GM21390 (cell line): ENCODE data around the gene CNN2.
"Not testable (repeated sequence)": the region's sequence is repeated elsewhere in the genome, so short reads cannot be mapped to it uniquely, and the experiment has no call there.

Experiments used
- ATAC-seq: cut with Tn5 transposase; IDR thresholded peaks from one replicate; pipeline ENCODE4 v1.9.1; 2021; ENCODE audit not compliant: unreplicated experiment

Gene CNN2

DNA sequence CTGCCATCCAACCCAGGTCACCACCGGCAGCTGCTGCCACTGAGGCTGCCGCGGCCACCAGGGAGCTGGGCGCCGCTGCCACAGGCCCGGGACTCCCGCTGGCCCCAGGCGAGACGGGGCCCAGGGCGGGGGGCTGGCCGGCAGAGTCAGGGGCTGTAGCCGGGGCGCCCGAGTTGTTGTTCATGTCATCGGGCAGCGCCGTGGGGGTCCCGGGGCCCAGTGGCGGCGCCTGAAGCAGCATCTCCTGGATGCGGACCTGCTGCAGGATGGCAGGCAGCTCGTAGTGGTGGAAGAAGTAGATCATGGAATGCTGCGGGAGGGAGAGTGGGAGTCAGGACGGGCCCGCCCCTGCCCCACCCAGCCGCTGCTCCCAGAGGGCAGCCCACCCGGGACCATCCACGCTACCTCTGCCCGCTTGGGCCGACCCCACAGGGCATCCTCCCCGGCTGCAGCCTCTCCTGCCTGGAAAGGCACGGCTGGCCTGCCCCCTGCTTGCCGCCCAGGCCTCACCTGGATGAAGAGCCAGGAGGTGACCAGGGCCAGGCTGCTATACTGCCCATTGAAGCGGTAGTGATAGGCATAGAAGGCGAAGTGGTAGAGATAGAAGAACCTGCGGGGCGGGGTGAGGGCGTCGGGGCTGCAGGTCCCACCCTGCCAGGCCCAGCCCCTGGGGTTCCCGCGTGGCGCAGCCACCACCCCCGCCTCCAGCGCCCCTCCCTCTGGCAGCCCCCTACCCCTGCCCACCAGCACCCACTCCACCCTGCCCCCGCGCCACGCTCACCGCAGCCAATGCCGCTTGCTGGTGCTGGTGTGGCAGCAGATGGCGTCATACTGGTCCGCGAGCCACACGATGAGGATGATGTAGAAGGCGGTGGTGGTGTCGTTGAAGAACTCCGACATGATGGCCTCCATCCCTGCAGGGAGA lies 15.6 kb upstream of the CNN2 start:
- ATAC-seq: no peak

DNA sequence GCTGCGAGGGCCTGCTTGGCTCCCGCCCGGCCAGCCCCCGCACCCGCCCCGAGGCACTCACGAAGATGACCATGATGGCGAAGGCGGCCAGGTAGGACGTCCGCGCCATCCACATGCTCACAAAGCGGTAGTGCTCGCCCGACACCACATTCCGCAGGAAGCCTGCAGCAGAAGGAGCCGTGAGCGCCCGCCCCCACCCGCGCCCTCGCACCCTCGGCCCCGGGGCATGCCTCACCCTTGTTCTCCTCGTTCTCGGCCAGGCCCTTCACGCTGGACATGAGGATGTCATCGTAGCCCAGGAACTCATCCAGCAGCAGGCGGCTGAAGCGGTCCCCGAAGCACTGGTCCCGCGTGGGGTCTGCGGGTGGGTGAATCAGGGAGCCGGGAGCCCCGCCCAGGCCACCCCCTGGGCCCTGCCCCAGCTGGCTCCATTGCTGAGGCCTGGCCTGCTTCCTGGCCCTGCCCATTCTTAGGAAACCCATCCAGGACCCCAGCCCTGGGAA lies 14.5 kb upstream of the CNN2 start:
- ATAC-seq: no peak

DNA sequence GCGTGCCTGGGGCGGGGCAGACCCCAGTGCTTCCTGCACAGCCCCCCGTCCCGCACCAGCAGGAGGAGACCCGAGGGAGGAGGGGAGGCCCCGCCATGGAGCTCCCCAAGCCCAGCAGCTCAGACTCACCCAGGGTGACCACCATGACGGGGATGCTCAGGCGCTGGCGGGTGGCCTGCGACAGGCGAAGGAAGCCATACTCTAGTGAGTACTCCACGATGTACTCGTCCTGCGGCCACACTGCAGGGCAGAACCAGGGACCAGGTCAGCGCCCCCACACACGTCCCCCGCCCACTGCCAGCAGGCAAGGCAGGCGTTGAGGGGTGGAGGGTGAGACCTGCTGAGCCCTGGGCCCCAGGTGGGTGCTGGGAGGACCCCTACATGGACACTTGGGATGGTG lies 14.1 kb upstream of the CNN2 start:
- ATAC-seq: no peak

DNA sequence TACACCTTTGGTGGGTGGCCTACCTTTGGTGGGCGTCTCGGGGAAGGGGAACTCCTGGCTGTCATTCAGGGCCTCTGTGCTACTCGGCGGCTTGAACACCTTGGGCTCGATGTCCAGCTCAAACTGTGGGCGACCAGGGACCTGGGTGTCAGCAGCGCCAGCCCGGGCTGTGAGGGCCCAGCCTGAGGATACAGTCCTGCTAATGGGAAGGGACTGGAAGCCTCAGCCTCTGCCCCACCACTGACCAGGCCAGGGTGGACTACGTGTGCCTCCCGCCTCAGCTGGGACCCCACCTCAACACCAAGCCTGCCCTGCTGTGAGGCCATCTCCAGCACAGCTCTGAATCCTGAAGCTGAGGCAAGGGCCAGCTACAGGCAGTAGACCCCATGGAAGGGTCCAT lies 13.2 kb upstream of the CNN2 start:
- no peak for ATAC-seq

DNA sequence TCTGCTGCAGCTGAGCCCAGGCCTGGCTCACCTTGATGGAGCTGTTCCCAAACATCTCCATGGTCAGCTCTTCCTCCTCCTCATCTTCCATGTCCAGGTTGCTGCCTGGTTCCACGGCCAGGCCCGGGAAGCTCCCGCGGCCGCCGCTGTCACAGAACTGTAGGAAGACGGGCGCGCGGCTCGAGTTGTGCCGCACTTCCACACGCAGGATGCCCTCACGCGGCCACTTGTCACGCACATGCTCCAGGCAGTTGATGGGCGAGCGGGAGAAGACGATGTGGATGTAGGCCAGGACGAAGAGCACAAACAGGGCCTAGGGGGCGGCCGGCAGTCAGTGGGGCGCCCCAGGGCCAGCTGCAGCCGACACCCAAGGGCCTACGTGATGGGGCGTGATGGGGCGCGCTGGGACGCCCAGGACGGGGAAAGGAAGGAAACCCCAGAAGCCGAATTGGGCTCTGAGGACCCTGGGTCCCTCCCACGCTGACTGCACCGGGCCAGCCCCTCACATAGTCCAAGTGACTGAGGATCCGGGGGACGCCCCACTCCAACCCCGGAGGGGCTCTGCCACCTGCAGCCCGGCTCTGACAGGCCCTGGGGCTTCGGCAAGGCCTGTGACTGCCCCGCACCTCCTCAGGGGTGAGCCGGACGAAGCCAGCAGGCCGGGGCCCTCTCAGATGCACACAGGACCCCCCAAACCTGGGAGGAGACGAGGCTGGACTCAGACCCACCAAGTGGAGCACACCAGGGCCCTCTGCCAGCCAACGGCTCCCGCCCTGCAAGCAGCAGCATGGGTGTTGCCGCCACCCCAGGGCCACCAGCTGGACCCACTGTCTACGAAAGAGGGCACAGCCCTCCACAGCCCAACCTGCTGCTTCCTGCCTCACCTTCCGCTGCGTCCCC lies 12.0 kb upstream of the CNN2 start:
- ATAC-seq: no peak

DNA sequence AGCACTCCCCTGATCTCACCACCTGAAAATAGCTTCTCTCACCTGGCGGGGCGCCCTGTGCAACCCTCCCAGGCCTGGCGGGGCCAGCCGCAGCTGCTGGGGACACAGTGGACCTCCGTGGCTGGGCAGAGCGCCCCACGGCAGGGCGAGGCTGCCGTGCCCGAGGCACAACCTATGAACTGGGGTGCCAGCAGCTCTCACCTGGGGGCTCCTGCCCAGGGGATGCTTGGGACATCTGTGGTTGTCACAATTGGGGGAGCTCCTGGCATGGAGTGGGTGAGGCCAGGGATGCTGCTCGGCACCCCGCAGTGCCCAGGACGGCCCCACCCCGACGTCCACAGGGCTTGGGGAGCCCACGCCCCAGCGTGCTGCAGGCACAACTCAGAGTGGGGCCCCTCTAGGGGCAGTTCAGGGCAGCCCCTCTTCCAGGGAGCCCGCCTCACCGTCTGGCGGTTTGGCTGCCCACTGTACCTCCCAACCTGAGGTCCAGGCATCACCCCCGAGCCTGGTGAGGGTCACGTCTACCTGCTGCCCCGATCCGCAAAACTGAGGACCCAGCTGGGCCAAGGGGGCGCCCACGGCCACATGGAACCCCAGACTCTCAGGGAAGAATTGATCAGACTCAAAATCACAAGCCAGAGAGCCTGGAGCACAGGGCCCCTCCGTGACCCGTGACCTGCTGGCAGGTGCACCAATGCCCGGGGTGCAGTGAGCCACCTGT lies 11.2 kb upstream of the CNN2 start:
- no peak for ATAC-seq

DNA sequence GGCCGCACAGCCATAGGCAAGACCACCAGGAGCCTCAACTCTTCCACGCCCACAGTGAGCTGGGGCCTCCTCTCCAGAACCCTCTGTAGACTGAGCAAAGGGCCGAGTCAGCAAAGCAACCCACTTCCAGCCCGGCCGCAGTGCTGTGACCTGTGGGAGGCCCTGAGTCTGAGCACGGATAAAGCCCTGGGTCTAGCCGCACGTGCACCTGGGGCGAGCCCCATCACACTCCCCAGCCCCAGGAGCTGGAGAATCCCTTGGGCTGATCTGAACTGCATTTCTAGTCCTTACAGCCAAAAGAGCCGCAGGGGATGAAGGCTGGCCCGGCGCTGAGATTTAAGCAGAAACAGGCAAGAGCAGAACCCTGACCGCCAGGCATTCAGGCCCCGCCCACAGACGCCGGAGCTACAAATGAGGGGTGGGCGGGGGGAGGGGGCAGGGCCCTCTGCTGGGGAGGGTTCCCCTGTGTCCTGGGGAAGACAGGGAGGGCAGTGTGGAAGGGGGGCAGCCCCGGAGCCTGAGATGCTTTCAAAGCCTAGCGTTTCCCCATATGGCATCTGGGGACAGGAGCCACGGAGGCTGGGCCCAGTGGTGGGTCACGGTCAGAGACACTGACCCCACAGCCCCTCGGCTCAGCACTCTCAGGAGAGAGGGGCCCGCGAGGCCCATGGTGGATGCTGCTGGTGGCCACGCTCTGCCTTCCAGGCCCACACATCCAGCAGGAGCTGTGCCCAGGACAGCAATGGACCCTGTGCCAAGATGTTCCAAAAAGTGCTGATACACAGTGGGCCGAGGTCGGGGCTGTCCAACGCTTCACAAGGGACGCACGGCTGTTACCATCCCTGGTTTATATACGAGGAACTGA lies 10.4 kb upstream of the CNN2 start:
- no peak for ATAC-seq

DNA sequence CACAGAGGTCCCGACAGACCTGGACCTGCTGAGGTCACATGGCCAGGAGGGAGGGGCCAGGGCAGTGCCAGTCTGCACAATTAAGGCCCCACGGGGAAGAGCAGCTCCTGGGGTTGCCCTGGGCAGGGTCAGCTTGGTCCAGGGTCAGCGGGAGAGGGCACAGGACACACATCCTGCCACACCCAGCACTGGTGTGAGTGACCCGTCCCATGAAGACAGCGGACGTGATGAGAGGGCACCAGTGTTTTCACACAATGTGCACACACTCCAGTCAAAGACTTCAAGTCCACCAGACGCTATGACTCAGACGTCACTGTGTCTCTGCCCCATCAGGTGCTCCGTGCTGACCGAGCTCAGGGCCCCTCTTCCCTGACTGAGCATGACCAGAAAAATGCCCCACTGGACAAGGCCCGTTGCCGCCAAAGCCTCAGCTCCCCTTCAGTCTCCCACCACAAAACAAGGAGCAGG lies 9.7 kb upstream of the CNN2 start:
- no peak for ATAC-seq

DNA sequence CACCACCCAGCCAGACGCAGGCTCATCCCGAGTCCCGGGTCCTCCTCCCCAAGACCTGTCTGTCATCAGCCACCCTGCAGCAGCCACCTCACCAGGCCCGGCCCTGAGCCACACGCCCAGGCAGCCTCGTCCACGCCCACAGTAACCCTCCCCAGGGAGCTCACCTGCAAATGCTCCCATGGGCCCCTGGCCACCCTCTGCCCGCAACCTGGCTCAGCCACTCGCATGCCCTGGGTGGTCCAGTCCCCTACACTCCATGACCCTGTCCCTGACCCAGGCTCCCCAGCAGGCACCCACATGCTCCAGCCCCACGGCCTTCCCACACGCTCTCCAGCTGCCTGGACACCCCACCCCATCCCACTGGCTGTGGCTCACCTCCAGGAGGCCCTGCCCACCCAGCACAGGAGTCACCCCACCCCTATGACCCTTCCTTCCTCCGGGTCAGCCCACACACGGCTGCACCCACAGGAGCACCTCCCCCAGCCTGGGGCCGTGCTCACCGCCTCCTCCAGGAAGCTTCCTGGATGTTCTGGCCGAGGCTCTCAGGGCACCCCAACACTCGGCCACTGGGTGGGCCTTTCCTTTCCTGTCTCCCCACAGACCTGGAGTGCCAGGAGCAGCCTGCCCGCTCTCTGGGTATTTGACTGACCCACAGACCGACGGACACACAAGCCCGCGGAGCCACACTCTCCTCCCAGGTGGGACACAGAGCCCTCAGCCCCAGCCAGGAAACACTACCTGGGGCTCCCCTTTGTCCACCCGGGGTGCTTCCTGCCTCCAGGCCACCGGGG lies 9.1 kb upstream of the CNN2 start:
- ATAC-seq: no peak

DNA sequence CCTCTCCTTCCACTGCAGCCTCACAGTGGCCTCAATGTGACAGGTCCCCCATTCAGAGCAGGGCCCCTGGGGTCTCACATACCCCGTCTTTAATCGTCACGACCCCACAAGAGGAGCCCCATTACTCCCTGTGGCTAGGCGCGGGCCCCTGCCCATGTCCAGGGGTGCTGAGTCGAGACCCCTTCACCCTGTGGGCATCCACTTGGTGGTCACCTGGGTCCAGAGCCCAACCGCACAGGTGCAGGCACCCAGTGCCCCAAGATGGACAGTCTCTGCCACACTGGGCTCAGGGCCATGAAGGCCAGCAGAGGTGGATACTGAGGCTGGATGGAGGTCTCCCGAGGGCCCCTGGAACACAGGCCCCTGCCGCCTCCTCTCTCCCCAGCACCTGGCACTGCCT lies 8.5 kb upstream of the CNN2 start:
- no peak for ATAC-seq

DNA sequence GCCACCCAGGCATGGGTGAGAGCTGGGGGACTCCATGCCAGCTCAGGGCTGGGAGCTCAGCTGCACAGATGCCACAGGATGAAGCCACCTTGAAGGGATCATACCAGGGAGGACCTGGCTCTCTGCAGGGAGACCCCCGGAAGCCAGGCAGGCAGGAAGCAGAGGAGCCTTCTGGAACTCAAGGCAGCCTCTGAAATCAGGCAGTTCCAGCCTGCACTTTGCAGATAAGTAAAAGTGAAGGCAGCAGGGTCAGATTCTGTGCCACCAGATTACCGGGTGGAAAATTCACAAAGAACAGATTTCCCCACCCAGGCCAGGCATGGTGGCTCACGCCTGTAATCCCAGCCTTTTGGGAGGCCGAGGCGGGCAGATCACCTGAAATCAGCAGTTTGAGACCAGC lies 8.0 kb upstream of the CNN2 start:
- no peak for ATAC-seq

DNA sequence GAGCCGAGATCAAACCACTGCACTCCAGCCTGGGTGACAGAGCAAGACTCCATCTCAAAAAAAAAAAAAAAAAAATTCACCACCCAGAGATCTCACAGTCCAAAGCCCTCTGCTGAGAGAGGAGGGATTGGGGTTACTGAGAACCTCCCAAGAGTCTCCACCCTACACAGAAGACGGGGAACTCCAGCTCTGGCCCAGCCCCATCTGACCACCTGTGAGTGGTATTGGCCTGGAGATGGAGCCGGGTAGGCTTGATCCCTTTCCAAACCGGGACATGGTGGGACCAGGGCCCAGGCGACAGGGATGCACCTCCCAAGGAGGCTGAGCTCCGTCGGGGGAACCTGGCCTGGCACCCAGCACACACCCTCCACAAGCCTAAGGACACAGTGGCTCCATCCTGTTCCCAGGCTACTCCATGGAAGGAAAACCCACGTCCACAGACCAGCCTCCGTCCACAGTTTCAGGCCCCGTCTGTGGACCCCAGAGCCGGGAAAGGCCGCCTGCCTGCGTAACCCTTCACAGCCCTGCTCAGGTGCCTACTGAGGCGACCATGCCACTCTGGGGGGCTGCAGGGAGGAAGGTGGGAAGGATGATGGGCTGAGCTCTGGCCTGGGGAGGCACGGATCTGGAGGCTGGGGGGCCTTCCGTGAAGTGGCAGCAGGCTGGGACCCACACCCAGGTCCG lies 7.3 kb upstream of the CNN2 start:
- no peak for ATAC-seq

DNA sequence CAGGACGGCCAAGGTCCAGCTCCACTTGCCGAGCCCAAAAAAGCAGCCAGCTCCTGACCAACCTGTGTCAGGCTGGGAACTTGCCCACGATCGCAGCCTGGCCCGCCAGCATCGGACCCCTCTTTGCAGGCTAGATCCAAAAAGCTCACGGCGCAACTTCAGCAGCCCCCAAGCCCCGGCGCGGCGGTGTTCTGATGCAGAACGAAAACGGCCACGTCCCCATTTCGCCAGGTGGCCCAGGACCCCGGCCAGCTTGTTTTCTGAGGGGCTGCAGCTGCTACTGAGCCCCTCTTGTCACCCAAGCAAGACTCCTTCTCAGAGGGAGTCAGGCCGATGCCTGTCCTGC lies 6.8 kb upstream of the CNN2 start:
- no peak for ATAC-seq

DNA sequence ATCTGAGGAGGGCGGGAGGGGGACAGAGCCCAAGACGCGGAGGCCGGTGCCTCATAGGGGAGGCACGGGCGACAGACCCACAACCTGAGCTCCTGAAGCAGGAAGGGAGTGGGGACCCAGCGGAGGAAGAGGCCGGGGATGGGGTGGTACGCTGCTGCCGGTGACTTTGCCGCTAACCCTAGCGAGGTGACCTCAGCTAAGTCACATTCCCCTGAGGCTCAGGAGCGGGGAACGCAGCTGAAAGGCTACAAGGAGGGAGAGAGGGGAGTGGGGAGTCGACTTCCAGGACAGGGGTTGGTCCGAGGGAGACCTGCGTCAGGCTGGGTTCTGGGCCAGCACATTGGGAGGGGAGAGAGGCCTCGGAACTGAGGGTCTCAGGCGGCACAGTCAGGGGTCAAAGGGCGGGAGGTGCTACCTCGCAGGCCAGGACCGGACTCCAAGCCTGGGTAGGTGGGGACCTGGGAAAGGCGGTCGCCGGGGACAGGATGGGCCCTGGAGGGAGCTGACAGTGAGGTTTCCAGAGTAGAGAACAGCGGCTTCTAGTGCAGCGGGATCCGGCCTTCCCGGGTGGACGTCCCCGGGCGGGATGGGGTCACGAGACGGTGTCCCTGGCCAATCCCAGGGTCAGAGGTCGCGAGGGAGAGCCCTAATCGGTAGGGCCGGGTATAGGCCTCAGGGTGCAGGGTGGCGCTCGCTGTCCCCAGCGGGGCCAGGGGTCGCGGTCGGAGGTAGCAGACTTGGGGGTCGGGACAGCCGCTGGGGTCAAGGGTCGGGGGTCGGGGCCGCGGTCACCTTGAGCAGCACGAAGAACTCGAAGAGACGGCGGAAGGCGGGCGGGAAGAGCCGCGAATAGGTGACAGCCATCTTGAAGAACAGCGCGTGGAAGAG lies 6.2 kb upstream of the CNN2 start:
- ATAC-seq: no peak

DNA sequence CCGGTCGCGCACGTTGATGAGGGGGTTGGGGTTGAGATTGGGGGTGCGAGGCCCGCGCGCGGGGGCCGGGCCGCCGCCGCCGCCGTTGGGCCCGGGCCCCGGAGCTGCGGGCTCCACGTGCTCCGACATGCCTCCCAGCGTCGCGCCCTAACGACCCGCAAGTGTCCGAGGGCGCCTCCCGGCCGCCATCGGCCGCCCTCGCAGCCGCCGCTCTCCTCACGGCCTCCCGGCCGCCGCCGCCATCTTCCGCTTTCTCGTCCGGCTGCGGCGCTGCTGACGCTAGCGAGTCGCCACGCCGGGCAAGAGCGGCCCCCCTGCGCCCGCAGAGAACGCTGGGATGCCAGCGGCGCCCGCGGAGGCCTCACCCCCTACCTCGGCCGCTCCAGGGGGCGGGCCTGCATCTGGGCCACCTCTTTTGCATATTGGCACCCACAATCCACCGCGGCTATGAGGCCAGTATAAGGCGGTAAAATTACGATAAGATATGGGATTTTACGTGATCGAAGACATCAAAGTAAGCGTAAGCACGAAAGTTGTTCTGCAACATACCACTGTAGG lies 5.5 kb upstream of the CNN2 start, which contains the start of gene TMEM259:
Gene TMEM259 (minus strand): TSS at position 256 of the 558 bp plus-strand sequence. CDS start 127 bp downstream, at position 129.
- peak; percentile 64 for ATAC-seq

DNA sequence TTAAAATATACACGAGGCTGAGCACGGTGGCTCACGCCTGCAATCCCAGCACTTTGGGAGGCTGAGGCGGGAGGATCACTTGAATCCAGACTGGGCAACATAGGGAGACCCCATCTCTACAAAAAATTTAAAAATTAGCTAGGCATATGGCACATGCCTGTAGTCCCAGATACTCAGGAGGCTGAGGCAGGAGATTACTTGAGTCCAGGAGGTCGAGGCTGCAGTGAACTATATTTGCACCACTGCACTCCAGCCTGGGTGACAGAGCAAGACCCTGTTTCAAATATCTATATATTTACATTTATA lies 2.6 kb upstream of the CNN2 start:
- ATAC-seq: not testable (repeated sequence)

DNA sequence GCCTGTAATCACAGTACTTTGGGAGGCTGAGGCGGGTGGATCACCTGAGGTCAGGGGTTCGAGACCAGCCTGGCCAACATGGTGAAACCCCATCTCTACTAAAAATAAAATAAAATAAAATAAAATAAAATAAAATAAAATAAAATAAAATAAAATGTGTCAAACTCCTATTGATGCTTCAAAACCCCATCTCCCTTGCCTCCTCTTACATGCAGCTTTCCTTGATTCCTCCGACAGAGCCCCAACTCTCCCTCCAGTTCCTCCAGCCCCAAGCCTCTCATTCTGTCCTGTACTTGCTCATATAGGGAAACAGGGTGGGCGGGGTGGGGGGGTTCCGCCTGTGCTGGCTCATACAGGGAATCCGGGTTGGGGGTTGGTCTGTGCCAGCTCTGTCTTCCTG lies 1.3 kb upstream of the CNN2 start:
- not testable (repeated sequence) for ATAC-seq
